Measurements from ENCODE around the gene AP4M1.

Gene AP4M1

DNA sequence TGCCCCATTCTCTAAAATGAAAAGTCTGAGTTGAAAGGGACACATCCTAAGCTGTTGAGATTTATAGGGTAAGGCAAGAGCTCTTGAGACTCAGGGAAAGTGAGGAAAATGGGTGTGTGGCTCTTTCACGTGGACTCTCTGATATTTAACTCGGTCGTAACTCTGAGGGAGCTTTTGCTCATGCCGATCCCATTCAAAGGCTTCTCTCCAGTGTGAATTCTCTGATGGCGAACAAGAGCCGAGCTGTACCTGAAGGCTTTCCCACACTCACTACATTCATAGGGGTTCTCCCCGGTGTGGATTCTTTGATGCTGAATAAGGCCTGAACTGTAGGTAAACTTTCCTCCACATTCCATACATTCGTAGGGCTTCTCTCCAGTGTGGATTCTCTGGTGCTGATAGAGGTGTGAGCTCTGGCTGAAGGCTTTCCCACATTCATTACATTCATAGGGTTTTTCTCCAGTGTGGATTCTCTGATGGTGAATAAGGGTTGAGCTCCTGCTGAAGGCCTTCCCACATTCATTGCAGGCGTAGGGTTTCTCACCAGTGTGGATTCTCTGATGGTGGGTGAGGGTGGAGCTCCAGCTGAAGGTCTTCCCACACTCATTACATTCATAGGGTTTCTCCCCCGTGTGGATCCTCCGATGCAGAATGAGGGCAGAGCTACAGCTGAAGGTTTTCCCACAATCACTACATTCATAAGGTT is 30.3 kb upstream of the AP4M1 start:
- Histone ChIP-seq H3K36me3 (ENCODE audit: insufficient read depth, low read length) (peaks cover 73% of the 10 kb centered on the region), H3K4me3 (ENCODE audit: low read length) (no peak overlapping the region), H3K9me3 (ENCODE audit: insufficient read depth, low read depth, low read length) (peaks cover 68% of the 10 kb centered on the region), H3K27ac (ENCODE audit: low read depth, low read length) (no peak overlapping the region), H3K9ac (ENCODE audit: low read depth, low read length) (no peak overlapping the region), H3K4me1 (ENCODE audit: insufficient read depth, low read length) (no peaks in the 10 kb centered on the region), H3K27me3 (ENCODE audit: insufficient read depth, low read length) (no peaks in the 10 kb centered on the region)
- 97% methylated on average over 10 of the region's 11 CpGs for WGBS

- no peak overlapping the region for H3K9ac ChIP-seq (ENCODE audit: low read depth, low read length)
- no peaks in the 10 kb centered on the region for H3K27me3 ChIP-seq (ENCODE audit: insufficient read depth, low read length)
- H3K27ac ChIP-seq (ENCODE audit: low read depth, low read length) = no peak overlapping the region
- H3K4me3 ChIP-seq (ENCODE audit: low read length) = no peak overlapping the region
- H3K9me3 ChIP-seq (ENCODE audit: insufficient read depth, low read depth, low read length) = peaks cover 72% of the 10 kb centered on the region
- H3K4me1 ChIP-seq (ENCODE audit: insufficient read depth, low read length) = no peaks in the 10 kb centered on the region
- peaks cover 85% of the 10 kb centered on the region for H3K36me3 ChIP-seq (ENCODE audit: insufficient read depth, low read length)
- 97% methylated on average over 10 of the region's 10 CpGs for WGBS
These were observed 29.0 kb upstream of the AP4M1 start for GRCh38 chr7:100072462-100072861.

DNA sequence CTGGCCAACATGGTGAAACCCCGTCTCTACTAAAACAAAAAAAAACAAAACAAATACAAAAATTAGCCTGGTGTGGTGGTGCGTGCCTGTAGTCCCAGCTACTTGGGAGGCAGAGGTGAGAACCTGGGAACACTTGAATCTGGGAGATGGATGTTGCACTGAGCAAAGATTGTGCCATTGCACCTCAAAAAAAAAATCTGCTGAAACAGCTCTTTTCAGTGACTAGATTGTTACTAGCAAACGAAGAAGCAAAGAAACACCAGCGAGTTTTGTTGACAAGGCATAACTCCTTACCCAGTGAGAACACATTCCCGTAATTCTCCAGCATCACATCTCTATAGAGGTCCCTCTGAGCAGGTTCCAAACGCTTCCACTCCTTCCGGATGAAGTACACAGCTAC is 26.6 kb upstream of the AP4M1 start:
- H3K36me3 ChIP-seq (ENCODE audit: insufficient read depth, low read length) = peaks cover 96% of the 10 kb centered on the region
- peaks cover 66% of the 10 kb centered on the region for H3K9me3 ChIP-seq (ENCODE audit: insufficient read depth, low read depth, low read length)
- no peaks in the 10 kb centered on the region; the same call in 1 of the 2 replicates for H3K4me1 ChIP-seq (ENCODE audit: insufficient read depth, low read length)
- H3K27me3 ChIP-seq (ENCODE audit: insufficient read depth, low read length) = no peaks in the 10 kb centered on the region
- no peak overlapping the region for H3K27ac ChIP-seq (ENCODE audit: low read depth, low read length)
- H3K9ac ChIP-seq (ENCODE audit: low read depth, low read length) = no peak overlapping the region
- no peak overlapping the region for H3K4me3 ChIP-seq (ENCODE audit: low read length)
- 96% methylated on average over 6 of the region's 7 CpGs for WGBS

DNA sequence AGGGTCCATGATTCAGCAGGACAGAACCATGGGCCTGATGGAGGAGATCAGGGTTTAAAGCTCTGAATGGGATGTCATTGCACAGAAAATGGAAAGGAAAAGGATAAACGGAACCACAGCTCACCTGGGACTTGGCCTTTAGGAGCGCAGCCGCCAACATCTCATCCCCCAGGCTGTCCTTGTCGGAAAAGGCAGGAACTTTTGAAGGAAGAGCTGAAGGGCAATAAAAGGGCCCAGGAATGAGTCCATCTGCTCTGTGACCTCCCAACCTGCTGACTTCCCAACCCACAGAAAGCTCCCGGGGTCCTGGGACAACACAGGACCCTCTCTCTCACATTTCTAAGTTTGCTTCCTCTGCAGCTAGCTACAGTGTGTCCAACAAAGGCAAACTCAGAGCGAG is 26.0 kb upstream of the AP4M1 start:
- Histone ChIP-seq H3K4me3 (ENCODE audit: low read length) (no peak overlapping the region), H3K9ac (ENCODE audit: low read depth, low read length) (no peak overlapping the region), H3K9me3 (ENCODE audit: insufficient read depth, low read depth, low read length) (peaks cover 60% of the 10 kb centered on the region), H3K27ac (ENCODE audit: low read depth, low read length) (no peak overlapping the region), H3K36me3 (ENCODE audit: insufficient read depth, low read length) (peaks cover 94% of the 10 kb centered on the region), H3K4me1 (ENCODE audit: insufficient read depth, low read length) (no peaks in the 10 kb centered on the region; the same call in 1 of the 2 replicates), H3K27me3 (ENCODE audit: insufficient read depth, low read length) (no peaks in the 10 kb centered on the region)
- 96% methylated on average over 6 of the region's 6 CpGs for WGBS

- no peak overlapping the region for H3K9ac ChIP-seq (ENCODE audit: low read depth, low read length)
- H3K9me3 ChIP-seq (ENCODE audit: insufficient read depth, low read depth, low read length) = peaks cover 43% of the 10 kb centered on the region
- no peak overlapping the region for H3K4me3 ChIP-seq (ENCODE audit: low read length)
- H3K27me3 ChIP-seq (ENCODE audit: insufficient read depth, low read length) = no peaks in the 10 kb centered on the region
- H3K4me1 ChIP-seq (ENCODE audit: insufficient read depth, low read length) = no peaks in the 10 kb centered on the region; the same call in 1 of the 2 replicates
- H3K27ac ChIP-seq (ENCODE audit: low read depth, low read length) = no peak overlapping the region
- WGBS = 76% methylated on average over 4 of the region's 4 CpGs
- H3K36me3 ChIP-seq (ENCODE audit: insufficient read depth, low read length) = peaks cover 76% of the 10 kb centered on the region
These were observed 24.2 kb upstream of the AP4M1 start for GRCh38 chr7:100077205-100077604.

DNA sequence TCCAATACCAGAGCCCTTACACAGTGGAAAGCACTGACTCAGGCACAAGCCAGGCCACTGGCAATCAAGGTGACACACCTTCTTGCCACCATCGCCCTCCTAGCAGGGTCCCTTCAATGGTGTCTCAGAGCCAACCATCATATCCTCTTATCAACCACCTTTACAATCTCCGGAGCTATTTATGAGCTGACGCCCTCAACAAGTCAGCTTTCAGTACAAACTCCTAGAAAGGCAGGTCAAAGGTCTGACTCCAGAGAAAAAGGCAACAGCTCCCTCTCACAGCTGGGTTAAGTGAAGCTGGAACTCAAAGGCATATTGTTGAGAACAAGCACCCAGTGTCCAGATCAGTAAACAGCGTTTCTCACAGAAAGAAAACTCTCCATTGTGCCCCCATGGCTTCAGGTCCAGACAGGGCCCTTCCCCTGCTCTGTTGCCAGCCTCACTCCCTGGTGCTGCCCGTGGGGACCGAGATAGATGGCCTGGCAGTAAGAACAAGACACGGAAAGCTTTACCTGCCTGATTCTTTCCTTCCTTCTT is 22.4 kb upstream of the AP4M1 start:
- H3K4me3 ChIP-seq (ENCODE audit: low read length) = peak overlapping the region; percentile 100; the same call in 1 of the 2 replicates
- 95% methylated on average over 7 of the region's 7 CpGs for WGBS
- peaks cover 4% of the 10 kb centered on the region for H3K4me1 ChIP-seq (ENCODE audit: insufficient read depth, low read length)
- H3K27me3 ChIP-seq (ENCODE audit: insufficient read depth, low read length) = no peaks in the 10 kb centered on the region
- H3K9ac ChIP-seq (ENCODE audit: low read depth, low read length) = no peak overlapping the region
- no peak overlapping the region for H3K27ac ChIP-seq (ENCODE audit: low read depth, low read length)
- H3K36me3 ChIP-seq (ENCODE audit: insufficient read depth, low read length) = peaks cover 57% of the 10 kb centered on the region
- peaks cover 24% of the 10 kb centered on the region; the same call in 1 of the 2 replicates for H3K9me3 ChIP-seq (ENCODE audit: insufficient read depth, low read depth, low read length)

GRCh38 chr7:100080907-100081534 is 20.4 kb upstream of the AP4M1 start:
- Histone ChIP-seq H3K27me3 (ENCODE audit: insufficient read depth, low read length) (no peaks in the 10 kb centered on the region), H3K4me3 (ENCODE audit: low read length) (peak overlapping the region; percentile 100), H3K9me3 (ENCODE audit: insufficient read depth, low read depth, low read length) (peaks cover 5% of the 10 kb centered on the region; the same call in 1 of the 2 replicates), H3K36me3 (ENCODE audit: insufficient read depth, low read length) (peaks cover 38% of the 10 kb centered on the region), H3K9ac (ENCODE audit: low read depth, low read length) (peak overlapping the region; percentile 98), H3K27ac (ENCODE audit: low read depth, low read length) (peak overlapping the region; percentile 88), H3K4me1 (ENCODE audit: insufficient read depth, low read length) (peaks cover 4% of the 10 kb centered on the region)
- 2% methylated on average over 31 of the region's 34 CpGs for WGBS

- Histone ChIP-seq H3K9me3 (ENCODE audit: insufficient read depth, low read depth, low read length) (peaks cover 4% of the 10 kb centered on the region; the same call in 1 of the 2 replicates), H3K4me1 (ENCODE audit: insufficient read depth, low read length) (peaks cover 4% of the 10 kb centered on the region), H3K4me3 (ENCODE audit: low read length) (peak within 1 kb of the TSS; percentile 100), H3K27ac (ENCODE audit: low read depth, low read length) (peak within 1 kb of the TSS; percentile 88), H3K36me3 (ENCODE audit: insufficient read depth, low read length) (peaks cover 32% of the 10 kb centered on the region), H3K27me3 (ENCODE audit: insufficient read depth, low read length) (no peaks in the 10 kb centered on the region), H3K9ac (ENCODE audit: low read depth, low read length) (peak within 1 kb of the TSS; percentile 98)
- under 1% methylated on average over 55 of the region's 55 CpGs for WGBS
These were observed 19.8 kb upstream of the AP4M1 start, which contains the start of gene ZNF3 for GRCh38 chr7:100081535-100082102. ZNF3 (minus strand) TSS chr7:100081723; CDS start chr7:100077357, 4,366 bp downstream.

GRCh38 chr7:100082978-100083377 is 18.5 kb upstream of the AP4M1 start:
- WGBS = 81% methylated on average over 4 of the region's 4 CpGs
- peaks cover 22% of the 10 kb centered on the region for H3K36me3 ChIP-seq (ENCODE audit: insufficient read depth, low read length)
- H3K4me1 ChIP-seq (ENCODE audit: insufficient read depth, low read length) = peaks cover 4% of the 10 kb centered on the region
- H3K9ac ChIP-seq (ENCODE audit: low read depth, low read length) = no peak overlapping the region
- no peaks in the 10 kb centered on the region for H3K9me3 ChIP-seq (ENCODE audit: insufficient read depth, low read depth, low read length)
- H3K27ac ChIP-seq (ENCODE audit: low read depth, low read length) = peak overlapping the region; percentile 80; the same call in 1 of the 2 replicates
- peak overlapping the region; percentile 100; the same call in 1 of the 2 replicates for H3K4me3 ChIP-seq (ENCODE audit: low read length)
- no peaks in the 10 kb centered on the region for H3K27me3 ChIP-seq (ENCODE audit: insufficient read depth, low read length)

GRCh38 chr7:100085515-100085914 is 15.9 kb upstream of the AP4M1 start:
- H3K4me1 ChIP-seq (ENCODE audit: insufficient read depth, low read length) = peaks cover 4% of the 10 kb centered on the region
- H3K27ac ChIP-seq (ENCODE audit: low read depth, low read length) = no peak overlapping the region
- WGBS = 90% methylated on average over 3 of the region's 3 CpGs
- H3K9ac ChIP-seq (ENCODE audit: low read depth, low read length) = no peak overlapping the region
- H3K9me3 ChIP-seq (ENCODE audit: insufficient read depth, low read depth, low read length) = no peaks in the 10 kb centered on the region
- peaks cover 4% of the 10 kb centered on the region for H3K36me3 ChIP-seq (ENCODE audit: insufficient read depth, low read length)
- H3K27me3 ChIP-seq (ENCODE audit: insufficient read depth, low read length) = no peaks in the 10 kb centered on the region
- H3K4me3 ChIP-seq (ENCODE audit: low read length) = no peak overlapping the region
